Superior temporal gyrus (tissue), 1 donor: ENCODE results near the gene FRY.

ENCODE experiments used
- DNase-seq: peaks from one replicate; pipeline ENCODE4 v3.0.0-alpha.2; 2016; ENCODE audit errors: extremely low spot score

FRY gene

DNA sequence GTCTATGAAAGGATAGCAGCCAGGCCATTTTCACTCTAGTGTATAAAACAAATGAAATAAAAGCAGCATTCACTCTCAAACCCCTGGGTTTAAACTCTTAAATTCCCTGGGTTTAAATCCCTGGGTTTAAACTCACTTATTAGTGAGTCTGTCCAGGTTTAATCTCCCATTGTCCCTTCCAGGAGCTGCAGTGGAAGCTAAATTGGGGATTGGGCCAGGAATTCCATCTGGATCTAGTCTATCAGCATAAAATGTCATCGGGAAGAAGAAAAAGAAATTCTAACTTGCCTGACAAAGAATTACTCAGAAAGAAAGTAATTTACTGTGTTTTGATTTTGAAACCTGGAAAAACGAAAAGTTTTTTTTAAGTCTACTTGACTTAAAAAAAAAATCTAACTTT lies 54.8 kb downstream of the FRY start:
- no peak for DNase-seq

DNA sequence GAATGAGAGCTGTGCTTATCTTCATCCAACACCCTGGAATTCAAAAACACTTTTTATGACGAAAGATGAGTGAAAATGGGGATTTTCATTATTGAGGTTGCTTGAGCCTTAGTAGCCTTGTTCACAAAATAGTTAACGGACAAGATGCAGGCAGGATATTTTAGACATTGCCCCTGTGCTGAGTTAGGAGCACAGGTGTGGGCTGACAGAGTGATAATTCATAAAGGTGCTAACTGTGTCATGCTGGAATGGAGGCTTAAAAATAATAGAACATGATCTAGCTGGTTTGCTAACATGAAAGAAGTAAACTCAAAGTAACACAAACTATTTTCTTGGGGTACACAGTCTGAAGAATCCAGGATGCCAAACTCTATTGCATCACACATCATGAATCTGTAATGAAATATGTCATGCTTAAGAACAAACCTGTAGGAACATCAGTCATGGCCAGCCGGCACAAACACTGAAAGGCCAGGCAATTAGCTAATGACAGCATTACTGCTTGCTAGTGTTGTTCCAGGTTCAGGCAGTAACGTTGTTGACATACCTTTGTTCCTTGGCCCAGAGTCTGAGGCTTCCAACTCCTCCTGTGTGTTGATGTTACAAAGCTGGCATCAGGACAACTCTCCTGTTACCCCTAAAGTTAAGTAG lies 55.3 kb downstream of the FRY start:
- no peak for DNase-seq

DNA sequence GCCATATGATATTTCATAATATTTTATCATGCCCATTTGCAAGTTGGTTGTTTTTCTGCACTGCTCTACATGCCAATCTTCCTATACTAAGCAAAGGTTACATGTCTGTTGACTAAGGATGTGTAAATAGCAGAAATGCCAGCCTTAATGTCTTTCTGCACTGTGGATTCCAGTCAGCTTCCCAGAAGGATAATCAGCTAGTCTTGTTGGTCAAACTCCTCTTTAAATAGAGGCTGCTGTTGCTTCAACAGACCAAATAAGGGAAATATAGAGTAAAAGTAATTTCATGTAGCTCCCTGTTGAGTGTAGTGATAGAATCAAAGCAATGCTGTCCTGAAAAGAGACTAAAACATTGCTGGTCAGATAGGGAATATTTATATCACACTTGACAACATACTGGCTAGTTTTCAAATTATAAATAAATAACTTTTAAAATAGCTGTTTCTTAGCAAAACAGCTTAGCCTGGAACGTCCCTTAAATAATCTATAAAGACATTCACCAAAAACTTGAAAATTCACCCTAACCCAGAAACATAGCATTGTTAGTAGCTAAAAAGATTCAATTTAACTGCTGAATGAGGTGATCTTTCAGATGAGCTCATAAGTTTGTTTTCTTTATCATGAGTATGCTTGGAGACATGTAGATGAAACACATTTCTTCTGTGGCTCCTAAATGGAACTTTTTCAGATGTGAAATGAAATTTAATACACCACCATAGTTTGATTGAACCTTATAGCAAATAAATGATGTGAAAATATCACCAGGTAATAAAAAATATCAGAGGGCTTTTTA lies 56.6 kb downstream of the FRY start:
- DNase-seq = no peak

DNA sequence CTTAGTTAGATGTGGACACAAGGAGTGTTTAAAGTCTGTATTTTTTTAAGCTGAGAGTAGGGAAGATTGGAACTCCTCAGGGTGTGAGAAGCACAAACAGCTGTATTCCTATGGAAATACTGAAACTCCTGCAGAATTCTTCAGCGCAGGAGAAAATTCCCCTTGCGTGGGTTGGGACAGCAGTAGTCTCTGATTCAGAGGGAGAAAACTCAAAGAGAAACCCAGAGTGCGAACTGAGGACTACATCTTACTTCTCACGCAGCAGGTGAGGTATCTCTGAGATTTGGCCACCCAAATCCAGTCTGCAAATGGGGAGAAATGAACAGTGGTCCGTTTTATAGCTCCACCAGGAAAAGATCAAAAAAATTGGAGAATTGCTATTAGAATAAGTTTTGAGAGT lies 60.9 kb downstream of the FRY start:
- no peak for DNase-seq

DNA sequence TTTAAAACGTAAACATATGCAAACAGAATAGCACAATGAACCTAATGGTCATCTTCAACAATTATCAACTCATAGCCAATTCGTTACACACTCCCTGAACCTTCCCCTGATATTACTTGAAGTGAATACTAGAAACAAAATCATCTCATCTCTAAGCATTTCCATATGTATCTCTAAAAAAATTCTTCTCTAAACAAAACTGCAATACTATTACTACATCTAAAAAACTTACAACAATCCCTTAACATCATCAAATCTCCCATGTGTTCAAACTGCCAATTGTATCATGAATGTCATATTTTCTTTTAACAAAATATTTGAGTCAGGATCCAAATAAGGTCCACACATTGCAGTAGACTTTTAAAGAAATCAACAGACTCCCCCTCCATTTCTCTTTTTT lies 61.4 kb downstream of the FRY start:
- no peak for DNase-seq

DNA sequence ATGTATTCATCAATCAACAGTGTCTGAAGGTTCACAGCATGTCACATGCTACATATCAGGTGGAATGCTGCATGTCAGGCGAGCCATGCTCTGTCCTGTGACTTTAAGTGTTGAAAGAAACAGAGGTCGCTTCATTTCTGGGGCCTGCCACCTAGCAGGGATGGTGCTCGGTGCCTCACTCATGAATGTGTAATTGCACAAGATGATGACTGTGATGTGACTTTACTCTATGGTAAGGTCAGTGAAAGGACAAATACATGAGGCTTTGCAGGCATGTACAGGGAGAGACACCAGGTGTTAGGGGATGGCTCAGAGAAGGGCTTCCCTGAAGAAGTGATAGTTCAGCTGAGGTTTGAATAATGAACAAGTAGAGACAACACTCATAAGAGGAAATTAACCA lies 66.7 kb downstream of the FRY start:
- no peak for DNase-seq

DNA sequence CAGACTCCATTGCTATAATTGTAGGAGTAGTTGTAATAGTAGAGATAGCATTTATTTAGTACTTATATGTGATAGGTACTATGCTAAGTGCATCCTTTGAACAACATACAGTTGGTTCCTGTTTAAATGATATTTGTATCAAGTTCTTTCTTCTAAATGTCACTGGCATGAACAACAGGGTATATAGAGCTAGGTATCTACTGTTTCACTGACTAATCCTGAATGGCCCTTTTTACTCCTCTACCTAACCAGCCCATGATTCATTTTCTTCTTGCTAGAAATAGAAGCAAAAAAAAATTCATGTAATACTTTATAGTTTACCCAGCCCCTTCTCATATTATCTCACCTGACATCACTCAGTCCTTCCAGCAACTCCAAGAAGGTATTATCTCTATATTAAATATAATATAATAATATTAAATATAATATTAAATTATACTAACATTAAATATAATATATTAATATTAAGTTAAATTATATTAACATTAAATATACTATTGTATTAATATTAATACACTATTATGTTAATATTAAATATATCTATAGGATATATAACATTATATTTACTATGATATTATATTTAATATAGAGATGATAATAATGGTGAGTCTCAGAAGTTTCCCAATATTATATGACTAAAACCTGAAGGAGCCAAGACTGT lies 74.2 kb downstream of the FRY start:
- no peak for DNase-seq

DNA sequence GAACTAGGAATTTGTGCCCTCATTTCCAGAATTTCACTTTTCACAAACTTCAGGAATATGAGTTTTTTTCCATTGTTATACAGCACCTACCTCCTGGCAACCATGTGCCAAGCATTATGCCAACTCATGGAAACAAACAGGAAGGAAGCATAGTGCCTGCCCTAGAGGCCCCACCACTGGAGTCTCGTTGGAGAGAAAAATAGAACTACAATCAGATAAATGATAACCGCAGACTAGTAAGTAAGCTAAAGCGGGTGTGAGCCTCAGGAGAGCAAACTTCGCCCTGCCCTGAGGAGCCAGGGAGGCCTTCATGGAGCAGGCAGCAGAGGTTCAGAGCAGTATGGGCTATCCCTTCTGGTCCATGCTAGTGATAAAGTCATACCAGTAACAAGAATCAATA lies 75.9 kb downstream of the FRY start:
- no peak for DNase-seq

DNA sequence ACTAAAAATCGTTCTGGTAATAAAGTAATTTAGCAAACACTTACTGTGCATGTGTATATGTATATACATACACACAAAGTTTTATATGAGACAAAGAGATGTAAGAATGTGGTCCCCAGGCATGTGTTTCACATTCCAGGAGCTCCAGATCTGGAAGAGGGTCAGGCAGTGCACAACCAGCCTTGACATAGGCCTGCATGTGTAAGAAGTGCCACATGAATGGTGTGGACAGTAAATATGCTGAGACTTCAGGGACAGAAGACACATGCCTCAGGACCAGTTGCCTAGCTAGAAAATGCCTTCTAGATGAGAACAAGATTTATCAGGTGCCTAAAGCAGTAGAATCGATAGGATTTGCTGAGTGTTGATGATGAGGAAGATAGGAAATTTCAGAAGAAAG lies 76.4 kb downstream of the FRY start:
- DNase-seq = no peak

DNA sequence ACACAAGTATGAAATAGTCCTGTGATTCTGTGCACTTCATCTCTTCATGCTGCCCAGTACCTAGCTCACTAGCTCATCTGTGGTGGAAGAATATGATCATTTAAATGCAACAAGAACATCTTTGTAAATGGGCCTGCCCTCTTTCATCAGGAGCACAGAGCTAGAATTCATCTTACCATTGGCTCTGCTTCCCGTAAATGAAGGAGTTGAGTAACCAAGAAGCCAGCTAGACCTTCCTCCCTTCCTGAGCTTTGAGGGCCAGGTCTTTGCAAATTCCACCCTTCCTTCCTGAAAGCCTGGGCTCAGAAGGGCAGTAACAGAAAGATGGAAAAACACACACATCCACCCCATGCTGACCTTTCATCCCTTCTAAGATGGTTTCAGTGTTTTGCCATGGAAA lies 82.0 kb downstream of the FRY start:
- no peak for DNase-seq

DNA sequence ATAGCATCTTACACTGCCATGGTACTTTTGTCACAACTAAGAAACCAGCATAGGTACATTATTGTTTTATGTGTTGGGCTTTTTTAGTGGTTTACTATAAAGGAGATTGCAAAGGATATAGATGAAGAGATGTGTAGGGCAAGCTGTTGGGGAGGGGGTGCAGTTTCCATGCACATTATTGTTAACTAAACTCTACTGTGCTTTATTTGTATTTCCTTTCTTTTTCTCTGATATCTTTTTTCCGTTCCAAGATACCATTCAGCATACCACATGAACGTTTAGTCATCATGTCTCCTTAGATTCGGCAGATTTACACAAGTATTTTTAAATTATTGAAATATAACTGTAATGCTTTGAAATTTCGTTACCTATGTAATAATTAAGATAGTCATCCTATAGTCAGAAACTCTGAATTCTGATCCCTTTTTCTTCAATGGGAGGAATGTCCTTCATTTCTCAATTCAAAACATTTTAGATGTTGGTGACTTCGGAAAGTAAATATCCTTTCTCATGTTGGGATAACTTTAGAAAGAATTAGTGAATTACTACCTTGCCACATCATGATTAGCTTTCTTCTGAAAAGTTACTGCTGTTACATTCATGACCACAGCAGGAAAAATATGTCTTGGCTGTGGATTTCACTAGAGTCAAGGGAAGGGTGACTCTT lies 82.8 kb downstream of the FRY start:
- DNase-seq = no peak

DNA sequence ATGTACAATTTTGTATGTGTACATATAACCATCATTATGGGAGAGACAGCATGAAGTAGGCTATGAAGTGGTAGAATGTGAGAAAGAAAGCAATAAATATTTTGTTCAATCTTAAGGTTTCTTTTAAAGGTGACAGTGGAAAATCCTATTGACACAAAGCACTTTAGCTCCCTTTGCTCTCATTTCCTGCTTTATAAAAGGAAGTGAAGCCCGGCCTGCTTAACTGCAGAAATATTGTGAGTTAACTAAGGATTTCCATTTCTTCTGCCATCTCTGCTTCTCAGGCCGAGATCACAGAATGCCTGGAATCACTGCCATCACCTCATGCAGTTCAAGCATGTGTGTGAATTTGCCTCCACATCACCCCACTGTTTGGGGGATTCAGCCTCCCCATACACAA lies 83.5 kb downstream of the FRY start:
- DNase-seq = no peak

DNA sequence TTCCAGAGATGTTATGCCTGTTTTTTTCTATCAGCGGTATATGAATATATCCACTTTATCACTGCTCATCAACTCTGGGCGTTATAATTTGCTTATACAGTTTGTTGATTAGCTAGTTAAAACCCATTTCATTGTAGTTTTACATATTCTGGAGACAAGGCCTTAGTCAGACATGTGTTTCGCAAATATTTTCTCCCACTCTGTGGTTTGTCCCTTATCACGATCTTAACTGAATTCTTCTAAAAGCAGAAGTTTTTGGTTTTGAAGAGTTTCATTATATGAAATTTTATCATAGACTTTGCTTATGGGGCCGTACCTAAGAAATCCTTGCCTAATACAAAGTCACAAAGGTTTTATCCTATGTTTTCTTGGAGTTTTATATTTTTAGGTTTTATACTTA lies 84.6 kb downstream of the FRY start:
- DNase-seq = no peak

DNA sequence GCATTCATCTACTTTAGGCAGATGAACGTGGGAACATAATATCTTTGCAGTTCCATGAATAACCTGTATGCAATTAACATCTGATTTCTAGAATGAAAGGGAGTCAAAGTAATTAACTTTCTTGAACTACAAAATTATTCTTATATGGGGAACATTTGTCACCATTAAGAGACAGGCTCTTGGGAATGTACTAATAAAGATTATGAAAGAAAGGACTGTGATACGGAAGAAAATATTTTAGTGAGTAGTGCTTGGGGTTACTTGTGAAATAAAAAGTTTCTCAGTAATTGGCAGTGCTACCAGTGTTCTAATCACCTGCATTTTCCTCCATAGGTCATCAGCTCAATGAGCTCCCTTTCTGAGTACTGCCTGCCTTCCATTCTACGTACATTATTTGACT lies 85.4 kb downstream of the FRY start:
- DNase-seq = no peak

DNA sequence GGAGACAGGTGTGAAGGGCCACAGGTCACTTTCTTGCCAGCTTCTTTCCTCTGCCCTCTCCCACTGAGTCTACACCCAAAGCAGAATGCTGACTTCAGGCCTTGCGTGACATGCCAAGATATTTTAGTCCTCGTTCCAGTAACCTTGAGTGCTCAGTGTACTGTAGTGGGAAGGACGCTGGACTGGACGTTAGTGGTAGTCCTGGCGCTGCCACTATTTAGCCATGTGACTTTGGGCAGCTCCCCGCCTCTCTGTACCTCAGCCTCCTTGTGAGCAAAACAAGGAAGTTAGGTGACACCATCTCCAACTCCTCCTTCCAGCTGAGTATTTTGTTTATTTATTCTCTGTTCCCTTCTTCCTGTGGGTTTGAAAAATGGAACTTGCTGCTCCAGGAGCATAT lies 86.1 kb downstream of the FRY start:
- no peak for DNase-seq

DNA sequence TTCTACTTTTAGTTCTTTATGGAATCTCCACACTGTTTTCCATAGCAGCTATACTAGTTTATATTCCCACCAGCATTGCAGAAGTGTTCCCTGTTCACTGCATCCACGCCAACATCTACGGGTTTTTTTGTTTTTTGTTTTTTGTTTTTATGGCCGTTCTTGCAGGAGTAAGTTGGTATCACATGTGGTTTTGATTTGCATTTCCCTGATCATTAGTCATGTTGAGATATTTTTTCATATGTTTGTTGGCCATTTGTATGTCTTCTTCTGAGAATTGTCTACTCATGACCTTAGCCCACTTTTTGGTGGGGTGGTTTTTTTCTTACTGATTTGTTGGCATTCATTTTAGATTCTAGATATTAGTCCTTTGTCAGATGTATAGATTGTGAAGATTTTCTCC lies 89.7 kb downstream of the FRY start:
- DNase-seq = no peak

DNA sequence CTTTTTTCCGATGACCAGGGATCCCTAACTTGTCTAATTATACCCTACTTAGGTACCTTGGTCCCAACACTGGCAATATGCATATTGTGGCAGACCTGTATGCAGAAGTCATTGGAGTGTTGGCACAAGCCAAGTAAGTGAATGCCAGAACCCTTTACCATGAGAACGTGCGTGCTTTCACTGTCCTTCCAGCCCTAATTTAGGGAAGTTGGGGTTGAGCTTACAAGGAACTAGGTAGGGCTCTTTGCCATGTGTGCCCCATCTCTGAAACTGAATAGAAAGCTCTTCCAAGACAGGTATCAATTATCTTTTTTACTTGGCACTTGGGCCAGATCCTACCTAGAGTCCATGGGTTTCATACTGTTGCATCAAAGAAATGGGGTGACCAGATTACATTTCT lies 93.2 kb downstream of the FRY start:
- DNase-seq = no peak

DNA sequence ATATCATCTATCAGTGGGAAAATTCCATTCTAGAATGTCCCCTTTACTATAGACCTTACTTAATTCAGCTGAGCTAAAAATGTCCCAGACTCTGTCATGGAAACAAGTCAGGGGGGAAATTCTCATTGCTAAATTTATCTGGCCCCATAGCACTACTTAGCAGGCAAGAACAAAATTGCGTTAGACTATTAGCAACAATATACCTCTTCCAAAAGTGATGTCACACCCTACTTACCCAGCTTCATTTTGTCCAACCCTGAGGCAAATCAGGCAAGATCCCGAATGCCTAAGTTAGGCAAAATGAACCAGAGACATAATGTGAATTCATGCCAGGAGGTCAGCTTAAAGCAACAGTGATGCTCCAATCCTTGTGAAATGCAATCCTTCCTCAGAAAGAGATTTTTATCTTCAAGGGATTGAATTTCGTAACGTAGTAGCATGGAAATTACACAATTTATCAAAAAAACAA lies 93.7 kb downstream of the FRY start:
- no peak for DNase-seq

DNA sequence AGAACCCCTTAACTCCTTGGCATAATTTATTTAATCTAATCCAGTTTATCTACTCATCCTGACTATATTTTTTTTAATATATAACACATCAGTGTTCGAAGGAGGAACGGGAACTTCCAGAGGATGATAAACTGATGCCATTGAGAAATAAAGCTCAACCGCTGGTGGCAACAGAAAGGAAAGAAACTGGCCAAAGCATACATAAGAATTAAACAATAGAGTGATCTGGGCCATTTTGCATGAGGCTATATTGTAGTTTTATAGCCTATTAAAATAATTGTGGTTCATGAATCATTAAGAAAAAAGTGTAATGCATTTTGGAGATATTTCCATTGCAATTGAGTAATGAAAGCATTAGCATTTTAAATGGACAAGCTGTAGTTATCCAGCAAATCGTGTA lies 94.2 kb downstream of the FRY start:
- DNase-seq = no peak

DNA sequence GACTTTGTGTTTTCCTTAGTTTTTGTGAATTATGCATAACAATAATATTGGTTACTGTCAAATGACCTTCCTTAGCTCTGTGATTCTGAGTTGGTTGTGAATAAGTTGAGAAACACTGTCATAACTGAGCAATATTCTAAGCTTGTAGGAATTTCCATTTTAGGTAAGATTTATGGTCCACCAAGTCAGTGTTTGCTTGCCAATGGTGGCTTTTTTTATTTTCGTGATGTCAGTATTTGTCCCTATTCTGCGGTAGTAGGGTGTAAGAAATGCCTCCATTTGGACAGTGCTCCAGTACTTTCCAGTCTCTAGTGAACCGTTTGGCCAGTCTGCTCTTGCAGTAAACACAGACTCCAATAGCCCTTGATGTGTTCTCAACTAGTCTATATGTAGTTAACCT lies 94.7 kb downstream of the FRY start:
- DNase-seq = no peak

DNA sequence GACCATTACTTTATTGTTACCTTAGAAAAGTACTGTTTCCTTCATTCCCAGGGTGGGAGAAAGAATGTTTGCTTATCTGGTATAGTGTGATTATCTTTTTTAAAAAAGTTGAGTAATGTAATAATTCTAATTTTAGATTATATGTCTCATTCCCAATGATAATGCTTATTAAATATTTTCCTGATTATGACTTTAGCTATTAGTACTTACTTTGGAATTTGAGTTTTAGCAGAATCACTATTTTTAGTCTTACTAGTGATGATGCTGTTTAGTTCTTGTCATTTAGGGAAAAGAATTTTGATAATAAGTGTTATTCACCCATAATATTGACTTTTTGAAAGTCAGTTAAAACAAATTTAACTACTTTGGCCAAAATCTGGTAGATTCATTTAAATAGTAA lies 95.2 kb downstream of the FRY start:
- no peak for DNase-seq

DNA sequence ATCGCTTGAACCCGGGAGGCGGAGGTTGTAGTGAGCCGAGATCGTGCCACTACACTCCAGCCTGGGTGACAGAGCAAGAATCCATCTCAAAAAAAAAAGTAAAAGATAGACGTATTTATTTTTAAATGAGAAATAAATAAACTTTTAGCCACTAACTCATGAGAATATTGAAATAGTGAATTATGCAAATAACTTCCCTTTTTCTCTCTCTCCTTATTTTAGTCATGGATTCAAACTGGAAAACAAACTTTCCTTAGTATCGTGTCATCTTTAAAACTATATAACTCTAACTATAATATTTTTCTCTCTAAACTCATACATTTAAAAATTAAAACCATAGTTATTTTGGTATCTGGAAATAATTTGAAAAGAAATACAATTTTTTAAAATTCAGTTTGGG lies 96.1 kb downstream of the FRY start:
- no peak for DNase-seq
